ENCODE measurements around the gene MRAP. TPM values are rescaled to one million over a fixed set of nuclear protein-coding genes. Genes with fewer than 3 reads are reported as not detected.
"Not testable (repeated sequence)": the region's sequence is repeated elsewhere in the genome, so short reads cannot be mapped to it uniquely, and the experiment has no call there.

Gene MRAP
- not detected in 2 replicates for total RNA-seq

DNA sequence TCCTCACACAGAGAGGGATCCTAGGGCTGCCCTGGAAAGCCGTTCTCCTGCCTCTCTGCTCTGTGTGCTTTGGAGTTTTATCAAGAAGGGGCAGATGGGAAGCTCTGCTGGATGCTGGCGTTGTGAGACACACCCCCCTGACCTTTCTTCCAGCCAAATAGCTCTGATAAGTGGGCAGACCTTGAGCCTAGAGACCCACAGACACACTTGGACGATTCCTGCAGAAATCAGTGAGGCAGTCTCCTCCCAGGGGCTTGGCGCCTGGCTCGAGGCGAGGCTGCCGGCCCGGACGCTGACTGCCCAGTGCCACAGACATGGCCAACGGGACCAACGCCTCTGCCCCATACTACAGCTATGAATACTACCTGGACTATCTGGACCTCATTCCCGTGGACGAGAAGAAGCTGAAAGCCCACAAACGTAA, at the start of gene MRAP:
MRAP (plus strand) TSS at position 198 of the 424 bp plus-strand sequence; CDS start at position 315, 117 bp downstream.
- no peak for DNase-seq

DNA sequence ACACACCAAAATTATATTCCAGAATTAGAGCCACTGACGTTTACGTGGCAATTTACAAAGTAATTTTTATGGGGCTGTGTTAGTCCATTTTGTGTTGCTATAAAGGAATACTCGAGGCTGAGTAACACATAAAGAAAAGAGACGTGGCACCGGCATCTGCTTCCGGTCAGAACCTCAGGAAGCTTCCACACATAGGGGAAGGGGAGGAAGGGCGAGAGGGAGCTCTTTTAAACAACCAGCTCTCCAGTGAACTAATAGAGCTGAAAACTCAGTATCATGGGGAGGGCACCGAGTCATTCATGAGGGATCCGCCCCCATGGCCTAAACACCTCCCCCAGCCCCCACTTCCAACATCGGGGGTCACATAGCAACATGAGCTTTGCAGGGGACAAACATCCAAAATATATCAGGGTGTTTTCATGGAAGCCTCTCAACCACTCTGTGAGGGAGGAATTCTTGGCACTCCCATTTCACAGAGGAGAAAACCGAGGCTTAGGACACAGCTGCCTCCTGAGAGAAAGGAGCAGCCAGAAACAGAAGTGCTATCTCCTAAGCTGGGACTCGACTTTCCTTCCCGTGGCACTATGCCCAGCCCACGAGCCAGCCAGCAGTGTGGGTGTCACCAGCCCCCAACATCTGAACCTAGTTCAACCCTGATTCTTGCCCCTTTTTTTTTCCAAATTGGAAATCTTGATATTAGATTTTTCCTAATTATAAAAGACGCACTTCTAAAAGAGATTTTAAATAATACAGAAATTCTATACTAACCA, 49.0 kb upstream of the MRAP start:
- peak; percentile 13 for DNase-seq

DNA sequence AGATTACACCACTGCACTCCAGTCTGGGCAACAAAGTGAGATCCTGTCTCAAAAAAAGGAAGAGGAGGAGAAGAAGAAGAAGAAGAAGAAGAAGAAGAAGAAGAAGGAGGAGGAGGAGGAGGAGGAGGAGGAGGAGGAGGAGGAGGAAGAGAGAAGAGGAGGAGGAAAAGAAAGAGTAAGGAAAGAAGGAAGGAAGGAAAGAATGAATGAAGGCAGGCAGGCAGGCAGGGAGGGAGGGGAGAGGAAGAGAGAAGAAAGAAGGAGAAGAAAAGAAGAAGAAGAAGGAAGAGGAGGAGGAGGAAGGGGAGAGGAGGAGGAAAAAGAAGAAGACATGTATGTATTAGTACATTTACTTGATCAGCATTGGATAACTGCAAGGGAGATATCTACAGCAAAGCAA, 46.5 kb upstream of the MRAP start:
- DNase-seq, result no peak

DNA sequence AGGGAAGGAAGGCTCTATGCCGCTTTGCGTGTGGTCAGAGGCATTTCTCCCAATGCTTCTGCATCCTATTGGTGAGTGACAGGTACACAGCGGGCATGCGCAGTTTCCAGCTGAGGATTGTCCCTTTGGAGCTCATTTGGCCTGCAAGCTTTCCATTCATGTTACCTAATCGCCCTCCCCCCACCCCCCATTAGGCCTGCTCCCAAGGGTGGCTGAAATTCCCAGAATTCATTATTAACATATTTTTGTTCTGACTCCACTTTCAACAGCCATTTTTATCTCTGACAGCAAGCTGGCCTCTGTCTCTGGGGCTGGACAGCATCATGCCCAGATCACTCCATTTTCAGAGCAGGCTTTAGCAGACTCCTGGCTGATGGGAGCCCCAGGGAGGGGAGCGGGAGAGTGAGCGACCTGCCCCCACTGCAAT, 45.4 kb upstream of the MRAP start:
- DNase-seq, result no peak

DNA sequence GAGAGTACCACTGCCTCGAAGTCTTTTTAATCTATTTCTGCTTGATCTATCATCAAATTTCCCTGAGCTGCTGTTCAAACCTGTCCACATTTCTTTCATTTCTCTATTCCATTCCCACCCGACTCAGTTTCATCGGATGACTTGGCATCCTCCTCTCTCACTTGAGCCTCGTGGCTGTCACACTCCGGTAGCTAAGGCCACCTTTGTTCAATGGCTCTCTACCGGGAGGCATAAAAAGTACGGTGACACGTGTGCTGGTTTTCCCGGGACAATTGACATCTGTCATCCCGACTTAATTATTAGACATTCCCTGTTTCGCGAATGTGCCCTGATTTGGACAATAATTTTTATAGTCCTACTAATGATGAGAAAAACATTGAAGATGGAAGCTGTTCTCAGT, 42.4 kb upstream of the MRAP start:
- DNase-seq, result no peak

DNA sequence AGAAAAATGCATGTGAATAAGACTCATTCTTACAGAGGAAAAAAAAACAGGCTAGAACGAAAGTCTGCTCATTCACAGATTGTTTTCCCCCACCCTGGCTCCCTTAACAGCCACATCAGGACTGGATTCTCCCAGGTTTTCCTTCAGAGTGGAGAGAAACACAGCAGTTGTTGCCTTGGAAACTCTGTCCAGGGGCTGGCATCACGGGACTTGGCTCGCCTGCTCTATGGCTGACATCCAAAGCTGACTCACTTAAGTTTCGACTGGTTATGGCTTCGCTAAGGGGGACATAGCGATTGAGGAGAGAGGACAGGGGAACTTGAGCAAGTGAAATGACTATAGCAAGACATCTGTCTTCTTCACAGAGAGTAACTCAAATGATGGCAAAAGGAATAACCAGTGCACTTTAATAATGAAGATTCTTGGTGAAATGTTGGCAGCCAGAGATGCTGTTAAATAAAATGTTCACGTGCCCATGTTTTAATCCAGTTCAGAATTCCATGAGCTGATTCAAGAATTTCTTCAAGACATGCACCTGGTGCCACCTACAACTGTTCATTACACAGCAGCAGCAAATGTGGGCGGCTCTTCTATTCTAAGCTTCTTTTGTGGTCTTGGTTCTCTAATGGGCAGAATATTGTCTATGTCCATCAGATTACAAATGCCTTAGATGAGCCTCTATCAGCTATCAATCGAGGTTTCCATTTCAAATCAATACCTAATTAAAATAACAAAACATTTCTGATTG, 41.6 kb upstream of the MRAP start:
- DNase-seq, result peak; percentile 96

DNA sequence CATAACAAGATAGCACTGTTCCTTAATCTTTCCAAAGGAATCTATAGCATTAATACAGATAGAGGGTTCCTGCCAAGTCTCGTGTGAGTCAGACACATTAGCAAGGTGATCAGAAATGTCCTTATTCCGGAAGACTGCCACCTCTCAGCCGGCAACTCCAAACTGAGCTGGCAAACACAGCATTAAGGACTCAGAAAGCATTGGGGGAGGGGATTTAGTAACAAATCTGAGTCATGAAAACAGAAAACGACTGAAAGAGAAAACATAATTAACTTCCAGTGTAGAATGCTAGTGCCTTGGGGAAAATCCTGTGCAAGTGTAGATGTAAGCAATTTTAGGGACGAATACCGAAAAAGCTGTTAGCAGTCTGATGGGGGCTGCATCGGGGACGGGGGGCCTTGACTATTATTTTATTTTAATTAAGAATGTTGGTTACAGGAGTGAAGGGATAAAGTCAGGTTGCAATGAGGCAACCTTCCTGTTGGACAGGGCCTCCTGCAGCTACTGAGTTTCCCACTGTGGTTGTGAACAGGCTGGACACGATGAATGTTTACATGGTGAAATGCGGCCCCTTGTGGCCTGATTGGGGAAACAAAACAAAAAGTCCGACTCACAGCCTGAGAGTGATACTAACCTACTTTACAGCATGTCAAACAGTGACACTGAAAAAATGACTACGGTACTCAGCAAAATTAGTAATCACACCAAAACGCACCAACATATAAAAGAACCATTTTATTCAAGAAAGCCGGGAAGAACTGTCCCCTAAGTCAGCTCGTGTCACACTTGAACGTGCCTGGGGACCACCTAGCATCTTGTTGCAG, 40.5 kb upstream of the MRAP start:
- DNase-seq, result peak; percentile 92

DNA sequence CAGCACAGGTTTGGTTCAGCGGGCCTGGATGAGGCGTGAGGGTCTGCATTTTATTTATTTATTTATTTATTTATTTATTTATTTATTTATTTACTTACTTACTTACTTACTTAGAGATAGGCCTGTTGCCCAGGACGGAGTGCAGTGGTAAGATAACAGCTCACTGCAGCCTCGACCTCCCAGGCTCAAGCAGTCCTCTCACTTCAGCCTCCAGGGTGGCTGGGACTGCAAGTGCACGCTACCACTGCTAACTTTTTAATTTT, 39.9 kb upstream of the MRAP start:
- DNase-seq, result not testable (repeated sequence)

DNA sequence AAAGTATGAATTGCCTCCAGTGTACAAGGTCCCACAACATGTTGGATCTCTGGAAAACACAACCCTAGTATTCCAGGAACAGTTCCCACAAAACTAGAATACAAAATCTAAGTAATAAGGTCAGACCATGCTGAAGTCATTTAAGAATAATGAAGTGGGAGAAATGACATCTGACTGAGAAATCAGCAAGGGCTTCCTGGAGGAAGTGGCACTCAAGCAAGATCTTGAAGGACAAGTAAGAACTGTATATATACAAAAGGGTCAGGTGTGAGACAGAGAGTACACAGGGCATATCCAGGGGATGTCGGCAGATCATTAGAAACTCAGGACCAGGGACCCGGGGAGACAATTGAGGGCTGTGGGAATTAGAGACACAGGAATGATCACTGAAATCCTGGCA, 38.5 kb upstream of the MRAP start:
- DNase-seq, result no peak

DNA sequence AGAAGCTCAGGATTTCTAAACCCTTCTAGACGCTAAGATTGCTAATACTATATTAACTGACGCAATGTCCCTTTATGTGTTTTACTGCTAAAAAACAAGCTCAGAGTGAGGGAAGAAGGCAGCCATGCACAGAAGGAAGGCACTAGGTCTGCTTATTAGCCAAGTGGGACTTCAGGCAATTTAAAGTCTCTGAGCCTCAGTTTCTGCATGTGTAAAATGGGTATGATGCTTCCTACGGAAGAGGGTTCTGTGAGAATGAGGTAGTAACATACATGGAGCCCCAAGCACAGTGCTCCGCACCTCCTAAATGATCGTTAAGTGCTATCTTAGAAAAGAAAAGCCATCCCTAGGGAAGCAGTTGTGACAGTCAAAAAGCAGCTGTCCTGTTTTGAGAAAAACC, 36.7 kb upstream of the MRAP start:
- DNase-seq, result no peak

DNA sequence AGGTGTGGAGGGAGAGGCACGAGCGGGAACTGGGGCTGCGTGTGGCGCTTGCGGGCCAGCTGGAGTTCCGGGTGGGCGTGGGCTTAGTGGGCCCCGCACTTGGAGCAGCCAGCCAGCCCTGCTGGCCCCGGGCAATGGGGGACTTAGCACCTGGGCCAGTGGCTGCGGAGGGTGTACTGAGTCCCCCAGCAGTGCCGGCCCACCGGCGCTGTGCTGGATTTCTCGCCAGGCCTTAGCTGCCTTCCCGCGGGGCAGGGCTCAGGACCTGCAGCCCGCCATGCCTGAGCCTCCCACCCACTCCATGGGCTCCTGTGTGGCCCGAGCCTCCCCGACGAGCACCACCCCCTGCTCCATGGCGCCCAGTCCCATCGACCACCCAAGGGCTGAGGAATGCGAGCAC, 33.3 kb upstream of the MRAP start:
- DNase-seq, result not testable (repeated sequence)

DNA sequence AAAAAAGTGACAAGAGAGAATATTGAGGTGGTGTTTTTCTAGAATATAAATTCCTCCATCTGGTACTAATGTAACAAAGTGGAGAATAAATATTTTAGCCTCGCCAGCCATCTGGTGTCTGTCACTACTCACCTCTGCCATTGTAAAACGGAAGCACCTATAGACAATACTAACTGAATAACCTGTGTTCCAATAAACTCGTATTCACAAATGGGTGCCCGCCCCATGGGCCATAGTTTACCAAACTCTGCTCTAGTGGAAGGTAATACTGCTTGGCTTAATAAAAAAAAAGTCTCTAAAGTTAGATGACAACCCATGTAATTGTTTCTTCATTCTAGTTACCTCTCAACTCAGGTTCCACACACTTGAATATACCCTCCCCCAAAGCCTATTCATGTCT, 27.9 kb upstream of the MRAP start:
- no peak for DNase-seq

DNA sequence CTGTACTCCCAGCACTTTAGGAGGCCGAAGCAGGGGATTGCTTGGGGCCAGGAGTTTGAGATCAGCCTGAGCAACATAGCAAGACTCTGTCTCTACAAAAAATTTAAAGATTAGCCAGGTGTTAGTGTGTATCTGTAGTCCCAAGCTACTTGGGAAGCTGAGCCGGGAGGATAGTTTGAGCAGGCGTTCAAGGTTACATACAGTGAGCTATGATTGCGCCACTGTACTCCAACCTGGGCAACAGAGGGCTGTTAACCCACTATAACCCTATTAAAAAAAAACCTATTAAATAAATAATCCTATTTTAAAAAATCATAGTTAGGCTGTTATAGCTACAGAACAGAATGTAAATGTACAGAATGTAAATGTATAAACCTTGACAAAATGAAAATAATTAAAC, 22.0 kb upstream of the MRAP start:
- DNase-seq, result no peak

DNA sequence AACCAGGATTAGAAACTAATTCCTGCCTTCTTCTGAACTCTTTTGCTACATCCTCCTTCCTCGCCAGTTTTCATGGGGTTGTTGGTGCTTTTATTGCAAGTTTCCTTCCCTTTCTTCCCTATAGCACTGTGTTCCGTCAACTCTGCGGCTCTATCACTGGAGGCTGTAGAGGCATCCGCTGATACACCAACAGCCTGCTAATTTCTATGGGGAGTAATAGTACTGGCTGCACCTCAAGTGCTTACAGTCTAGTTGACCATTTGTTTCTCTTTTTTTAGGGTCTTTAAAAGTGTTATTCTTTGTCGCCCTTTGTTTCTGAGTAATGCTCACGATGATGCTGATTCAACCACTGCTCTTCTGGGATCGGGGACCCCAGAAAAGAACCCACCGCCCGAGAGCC, 20.6 kb upstream of the MRAP start:
- DNase-seq, result peak; percentile 23

DNA sequence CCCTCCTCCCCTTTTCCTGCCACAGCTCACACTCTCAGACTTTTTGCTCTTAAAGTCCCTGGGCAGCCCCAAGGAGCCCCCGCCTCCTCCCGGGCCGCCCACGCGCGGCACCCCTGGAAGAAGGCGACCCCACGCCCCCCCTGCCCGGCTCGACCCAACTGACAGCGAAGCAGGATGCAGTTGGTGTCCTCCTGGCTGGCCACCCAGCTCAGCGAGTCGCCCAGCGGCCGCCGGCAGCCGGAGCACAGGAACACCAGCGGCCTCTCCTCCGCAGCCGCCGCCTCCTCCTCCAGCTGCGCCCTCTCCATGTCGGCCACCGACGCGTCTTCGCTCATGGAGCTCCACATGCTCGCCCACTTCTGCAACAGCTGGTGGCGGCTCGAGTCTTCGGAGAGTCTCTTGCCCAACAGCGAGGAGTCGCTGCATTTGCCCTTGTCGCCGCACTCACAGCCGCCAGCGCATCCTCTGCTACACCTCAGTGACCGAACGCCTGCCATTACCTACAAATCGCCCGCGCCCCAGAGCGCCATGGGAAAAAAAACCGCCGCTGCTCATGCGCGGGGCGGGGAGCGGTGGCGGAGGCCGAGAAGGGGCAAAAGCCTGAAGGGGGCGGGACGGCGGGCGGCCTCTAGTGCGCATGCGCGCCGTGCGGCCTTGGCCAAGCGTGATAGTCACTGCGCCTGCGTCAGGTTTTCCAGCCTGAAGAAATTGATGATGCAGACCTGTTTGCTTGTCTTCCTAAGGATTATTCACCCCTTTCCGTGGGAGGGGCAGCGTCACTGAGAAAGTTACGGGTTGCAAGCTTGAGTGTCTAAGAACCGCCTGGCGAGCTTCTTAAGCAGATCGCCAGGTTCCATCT, 19.9 kb upstream of the MRAP start, which contains the start of gene MIS18A:
MIS18A (minus strand) TSS at position 532 of the 859 bp plus-strand sequence; CDS start at position 497, 35 bp downstream.
- peak; percentile 97 for DNase-seq

DNA sequence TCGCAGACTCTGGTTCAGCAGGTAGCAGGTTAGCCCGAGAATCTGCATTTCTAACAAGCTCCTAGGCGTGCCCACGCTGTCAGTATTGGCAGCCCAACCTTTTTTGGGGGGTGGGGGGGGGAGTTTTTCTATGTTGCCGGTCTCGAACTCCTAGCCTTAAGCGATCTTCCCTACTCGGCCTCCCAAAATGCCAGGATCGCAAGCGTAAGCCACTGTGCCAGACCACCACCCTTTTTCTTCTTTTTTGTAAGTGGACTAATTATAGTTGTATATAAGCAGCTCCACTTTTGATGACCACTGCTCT, 19.3 kb upstream of the MRAP start:
- DNase-seq, result no peak

DNA sequence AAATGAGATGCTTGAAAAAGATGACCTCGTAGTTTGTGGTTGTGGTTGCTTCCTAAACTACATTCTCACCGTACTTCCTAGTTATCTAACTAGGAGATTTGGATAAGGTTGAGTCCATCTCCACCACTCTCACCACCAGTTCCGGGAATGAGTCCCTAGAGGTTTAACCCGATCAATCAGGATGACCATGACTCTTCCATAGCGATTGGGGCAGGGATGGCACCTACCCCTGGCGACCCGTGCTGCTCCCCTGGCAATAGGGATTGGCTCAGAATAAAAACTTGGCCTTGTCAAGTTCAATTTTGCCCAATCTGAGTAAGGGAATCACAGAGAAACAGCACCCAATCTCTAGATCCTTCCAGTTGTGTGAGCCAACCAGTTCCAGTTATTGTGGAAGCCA, 17.1 kb upstream of the MRAP start:
- DNase-seq, result no peak

DNA sequence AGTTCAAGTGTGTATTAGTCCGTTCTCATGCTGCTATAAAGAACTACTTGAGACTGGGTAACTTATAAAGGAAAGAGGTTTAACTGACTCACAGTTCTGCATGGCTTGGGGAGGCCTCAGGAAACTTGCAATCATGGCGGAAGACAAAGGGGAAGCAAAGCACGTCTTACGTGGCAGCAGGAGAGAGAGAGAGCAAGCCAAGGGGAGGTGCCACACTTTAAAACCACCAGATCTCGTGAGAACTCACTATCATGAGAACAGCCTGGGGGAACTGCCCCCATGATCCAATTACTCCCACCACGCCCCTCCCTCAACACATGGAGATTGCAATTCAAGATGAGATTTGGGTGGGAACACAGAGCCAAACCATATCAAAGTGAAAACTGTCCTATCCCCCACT, 15.7 kb upstream of the MRAP start:
- no peak for DNase-seq

DNA sequence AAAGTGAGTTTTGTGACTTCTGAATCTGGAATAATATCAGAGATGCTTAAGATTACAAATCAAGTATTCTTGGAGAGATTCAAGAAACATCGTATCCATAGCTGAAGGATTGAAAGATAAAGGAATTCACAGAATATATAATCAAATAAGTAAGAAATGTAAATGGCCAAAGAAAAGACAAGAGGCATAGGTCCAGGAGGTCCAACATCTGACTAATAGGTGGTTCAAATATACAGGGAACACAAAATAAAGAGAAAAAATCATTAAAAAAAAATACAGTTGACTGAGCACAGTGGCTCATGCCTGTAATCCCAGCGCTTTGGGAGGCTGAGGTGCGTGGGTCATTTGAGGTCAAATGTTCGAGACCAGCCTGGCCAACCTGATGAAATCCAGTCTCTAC, 13.2 kb upstream of the MRAP start:
- DNase-seq, result no peak

DNA sequence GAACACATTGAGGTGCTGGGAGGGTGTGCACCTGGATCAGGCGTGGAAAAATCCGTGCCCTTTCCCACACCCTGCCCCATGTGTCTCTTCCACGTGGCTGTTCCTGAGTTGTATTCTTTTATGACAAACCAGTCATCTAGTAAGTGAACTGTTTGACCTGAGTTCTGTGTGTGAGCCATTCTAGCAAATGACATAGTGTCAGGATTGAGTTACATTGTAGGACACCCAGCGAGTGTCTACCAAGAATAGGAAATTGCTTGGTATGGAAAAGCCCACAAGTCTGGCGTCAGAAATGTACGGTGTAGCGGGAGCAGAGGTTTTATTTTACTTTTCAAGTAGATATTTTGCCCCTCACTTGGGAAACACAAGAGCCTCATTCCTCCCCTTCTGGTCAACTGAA, 1.2 kb upstream of the MRAP start:
- no peak for DNase-seq

DNA sequence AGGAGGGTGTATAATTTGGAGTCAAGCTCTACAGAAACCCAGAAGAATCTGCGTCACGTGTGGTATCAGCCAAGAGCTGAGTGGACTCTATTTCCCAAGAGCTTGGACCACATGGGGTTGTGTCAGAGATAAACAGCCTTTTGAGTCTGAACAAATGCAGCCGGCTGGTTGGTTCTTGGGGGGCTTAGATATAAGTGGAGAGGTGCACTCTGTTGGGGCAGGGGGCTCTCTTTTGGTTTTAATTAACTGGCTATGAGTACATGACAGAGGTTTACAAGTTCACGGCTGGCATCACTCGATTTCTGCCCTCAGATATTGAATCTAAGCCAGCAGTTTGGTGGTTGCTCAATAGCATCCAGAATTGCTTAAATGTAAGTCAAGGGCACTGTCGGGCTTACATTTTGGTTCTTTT, 501 bp upstream of the MRAP start:
- no peak for DNase-seq

DNA sequence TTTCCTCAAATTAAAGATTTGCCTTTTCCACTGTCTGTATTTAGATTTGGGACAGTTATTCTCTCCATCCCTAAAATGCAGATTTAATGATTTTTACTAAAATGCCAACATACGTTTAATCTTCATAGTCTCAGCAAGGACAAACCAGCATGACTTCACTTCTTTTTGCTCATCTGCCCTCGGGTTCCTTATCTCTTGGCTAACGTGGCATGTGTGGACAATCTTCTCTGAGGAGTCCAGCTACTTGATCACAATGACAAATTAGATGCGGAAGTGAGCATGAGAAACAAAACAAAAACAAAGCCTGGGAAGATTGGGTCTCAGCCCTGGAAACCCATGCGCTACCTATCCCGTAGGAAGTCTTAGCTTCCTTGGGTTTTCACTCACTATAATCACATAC, 1.0 kb downstream of the MRAP start:
- no peak for DNase-seq
